H1 (cell line): ENCODE data around the gene LTO1. TPM values are rescaled to one million over a fixed set of nuclear protein-coding genes. Genes with fewer than 3 reads are reported as not detected.

Experiments
- CHD7 ChIP-seq: fragments of 300-600 bp; sonication (generic); IDR thresholded peaks from 2 replicates; pipeline ENCODE4 v1.7.1; 2012; ENCODE audit warnings: low read length, moderate library complexity, mild to moderate bottlenecking, inconsistent platforms; ENCODE audit not compliant: insufficient replicate concordance
- CTCF ChIP-seq, 3 experiments: IDR thresholded peaks; 1 replicate in 2 of 3; 2 replicates in 1 of 3; pipeline versions ENCODE4 v1.5.1 to v1.6.1; 2011; ENCODE audit warnings: low read length in 3 of 3, mild to moderate bottlenecking in 3 of 3, inconsistent platforms in 2 of 3, low read depth in 1 of 3, moderate library complexity in 1 of 3; ENCODE audit not compliant: insufficient read depth in 1 of 3; ENCODE audit errors: control extremely low read depth in 1 of 3
- E2F6 ChIP-seq: IDR thresholded peaks from 2 replicates; pipeline ENCODE4 v1.6.1; 2012; ENCODE audit warnings: inconsistent platforms
- HDAC6 ChIP-seq: IDR thresholded peaks from one replicate; pipeline ENCODE4 v1.7.1; 2012; ENCODE audit warnings: low read depth, mild to moderate bottlenecking, inconsistent platforms, low read length, moderate library complexity
- NRF1 ChIP-seq: IDR thresholded peaks from 2 replicates; pipeline ENCODE4 v1.6.1; 2011; ENCODE audit warnings: mild to moderate bottlenecking, low read depth, low read length, improper control_type of control experiment
- POLR2A ChIP-seq, 2 experiments: IDR thresholded peaks; 1 replicate in 1 of 2; 2 replicates in 1 of 2; pipeline ENCODE4 v1.6.1; 2011; ENCODE audit warnings: low read depth in 2 of 2, low read length in 2 of 2, mild to moderate bottlenecking in 2 of 2; ENCODE audit errors: control extremely low read depth in 1 of 2
- POLR2AphosphoS5 ChIP-seq: IDR thresholded peaks from 2 replicates; pipeline ENCODE4 v1.6.1; 2011; ENCODE audit warnings: low read depth, low read length
- polyA plus RNA-seq, 7 experiments: library from polyadenylated mRNA; depleted of rRNA in 3 of 7; stranded (reverse) in 5 of 7; unstranded in 2 of 7; fragments of >200 nt in 5 of 7; fragments of 200-250 nt in 2 of 7; gene quantifications; 1 replicate in 5 of 7; 2 replicates in 1 of 7; 4 replicates in 1 of 7; pipeline versions ENCODE4 v1.2.1 to v1.2.3, GENCODE V29; 2011 to 2013; ENCODE audit warnings: missing spikeins in 2 of 7, mixed read lengths in 2 of 7
- total RNA-seq: library from RNA; stranded (reverse); fragmentation: NEBNext Ultra II Directional; extraction: Animal tissue kit (Norgen Biotek cat#: 25700); gene quantifications from 2 replicates; pipeline ENCODE4 v1.2.1, GENCODE V29; 2021

The LTO1 gene
- total and polyA plus RNA-seq, 2 of the 8 experiments (the other 6 are each of a cell fraction or from before 2014, with no cell fraction given): 15.4 to 21.3 TPM

- TF ChIP-seq CHD7: no peak
- peak in 1 of 2 experiments; percentile 41; a peak in 1 of 3 replicates for TF ChIP-seq POLR2A (IDR thresholded peaks at IDR 0.05; ENCODE audit: control extremely low read depth in 1 of 2, low read depth in 2 of 2, low read length in 2 of 2)
- TF ChIP-seq HDAC6: no peak
- no peak for TF ChIP-seq E2F6
- TF ChIP-seq NRF1: no peak
- 0 out of 2 replicates have a peak, but pooled peaks have one; percentile 62 for TF ChIP-seq POLR2AphosphoS5
- TF ChIP-seq CTCF (IDR thresholded peaks at IDR 0.05; ENCODE audit: control extremely low read depth in 1 of 3, insufficient read depth in 1 of 3, low read depth in 1 of 3, low read length in 3 of 3): no peak
These were observed 28.8 kb upstream of the LTO1 start, which contains the start of gene FGF19 (continued) for GRCh38 chr11:69703768-69704507.
